ENCODE data around the gene METTL25. TPM values are rescaled to one million over a fixed set of nuclear protein-coding genes. Genes with fewer than 3 reads are reported as not detected.

METTL25 gene
- total RNA-seq, 1 experiment from 2014 or later: 2.7 TPM

GRCh38 chr12:82406651-82407050, 48.3 kb downstream of the METTL25 start:
- DNase-seq (ENCODE audit: low spot score): no peak

- no peak for DNase-seq (ENCODE audit: low spot score)
Observed at GRCh38 chr12:82407481-82407880, 49.2 kb downstream of the METTL25 start.

GRCh38 chr12:82408844-82409243, 50.5 kb downstream of the METTL25 start:
- DNase-seq (ENCODE audit: low spot score): no peak

- no peak for DNase-seq (ENCODE audit: low spot score)
Observed at GRCh38 chr12:82411546-82412230, 53.4 kb downstream of the METTL25 start.

GRCh38 chr12:82412246-82412645, 53.9 kb downstream of the METTL25 start:
- DNase-seq (ENCODE audit: low spot score): no peak

GRCh38 chr12:82414044-82414443, 55.7 kb downstream of the METTL25 start:
- no peak for DNase-seq (ENCODE audit: low spot score)

- no peak for DNase-seq (ENCODE audit: low spot score)
Observed at GRCh38 chr12:82414926-82415325, 56.6 kb downstream of the METTL25 start.

GRCh38 chr12:82415402-82415801, 57.1 kb downstream of the METTL25 start:
- no peak for DNase-seq (ENCODE audit: low spot score)

- DNase-seq (ENCODE audit: low spot score): peak; percentile 41
Observed at GRCh38 chr12:82425241-82425640, 66.9 kb downstream of the METTL25 start.

GRCh38 chr12:82426081-82426480, 67.8 kb downstream of the METTL25 start:
- DNase-seq (ENCODE audit: low spot score): no peak

- no peak for DNase-seq (ENCODE audit: low spot score)
Observed at GRCh38 chr12:82426586-82426985, 68.3 kb downstream of the METTL25 start.

- no peak for DNase-seq (ENCODE audit: low spot score)
Observed at GRCh38 chr12:82430541-82431145, 72.3 kb downstream of the METTL25 start.

- DNase-seq (ENCODE audit: low spot score): no peak
Observed at GRCh38 chr12:82434392-82434911, 76.1 kb downstream of the METTL25 start.

- DNase-seq (ENCODE audit: low spot score): no peak
Observed at GRCh38 chr12:82436354-82436753, 78.0 kb downstream of the METTL25 start.

GRCh38 chr12:82437744-82438143, 79.4 kb downstream of the METTL25 start:
- no peak for DNase-seq (ENCODE audit: low spot score)

GRCh38 chr12:82438356-82438755, 80.0 kb downstream of the METTL25 start:
- no peak for DNase-seq (ENCODE audit: low spot score)

- no peak for DNase-seq (ENCODE audit: low spot score)
Observed at GRCh38 chr12:82440885-82441284, 82.6 kb downstream of the METTL25 start.

GRCh38 chr12:82448911-82449578, 90.7 kb downstream of the METTL25 start:
- no peak for DNase-seq (ENCODE audit: low spot score)

GRCh38 chr12:82456633-82457032, 98.3 kb downstream of the METTL25 start:
- DNase-seq (ENCODE audit: low spot score): no peak

- DNase-seq (ENCODE audit: low spot score): no peak
Observed at GRCh38 chr12:82458101-82458500, 99.8 kb downstream of the METTL25 start.

- no peak for DNase-seq (ENCODE audit: low spot score)
Observed at GRCh38 chr12:82461393-82461792, 103.1 kb downstream of the METTL25 start.

- DNase-seq (ENCODE audit: low spot score): no peak
Observed at GRCh38 chr12:82461836-82462235, 103.5 kb downstream of the METTL25 start.

GRCh38 chr12:82468563-82468962, 110.2 kb downstream of the METTL25 start:
- no peak for DNase-seq (ENCODE audit: low spot score)

Measured in A172 (cell line).